ENCODE measurements around the gene CHRND. TPM values are rescaled to one million over a fixed set of nuclear protein-coding genes. Genes with fewer than 3 reads are reported as not detected.

CHRND gene
- total and polyA plus RNA-seq, 12 donors = 0.07 to 0.39 (median 0.14) TPM; not detected in 7

GRCh38 chr2:232541195-232541960 lies 15.4 kb downstream of the CHRND start:
- Histone ChIP-seq H3K4me3 (no peak overlapping the region), H3K36me3 (replicated peaks in 1 of 2) (no peaks in the 10 kb centered on the region), H3K4me1 (replicated peaks in 1 of 2) (no peaks in the 10 kb centered on the region), H3K9me3 (replicated peaks in 1 of 3) (no peaks in the 10 kb centered on the region), H3K27me3 (peaks cover 8% of the 10 kb centered on the region), H3K27ac (no peak overlapping the region)
- WGBS, 4 donors = 74 to 79% (median 78%) methylated on average over 13 to 19 of the region's 19 CpGs
- DNase-seq = peak in 1 of 7 donors; percentile 12
- intact Hi-C loops (cut with DNase I) = no loop called here
- no peak for TF ChIP-seq POLR2A (IDR thresholded peaks at IDR 0.05)
- TF ChIP-seq, protein P1, sequence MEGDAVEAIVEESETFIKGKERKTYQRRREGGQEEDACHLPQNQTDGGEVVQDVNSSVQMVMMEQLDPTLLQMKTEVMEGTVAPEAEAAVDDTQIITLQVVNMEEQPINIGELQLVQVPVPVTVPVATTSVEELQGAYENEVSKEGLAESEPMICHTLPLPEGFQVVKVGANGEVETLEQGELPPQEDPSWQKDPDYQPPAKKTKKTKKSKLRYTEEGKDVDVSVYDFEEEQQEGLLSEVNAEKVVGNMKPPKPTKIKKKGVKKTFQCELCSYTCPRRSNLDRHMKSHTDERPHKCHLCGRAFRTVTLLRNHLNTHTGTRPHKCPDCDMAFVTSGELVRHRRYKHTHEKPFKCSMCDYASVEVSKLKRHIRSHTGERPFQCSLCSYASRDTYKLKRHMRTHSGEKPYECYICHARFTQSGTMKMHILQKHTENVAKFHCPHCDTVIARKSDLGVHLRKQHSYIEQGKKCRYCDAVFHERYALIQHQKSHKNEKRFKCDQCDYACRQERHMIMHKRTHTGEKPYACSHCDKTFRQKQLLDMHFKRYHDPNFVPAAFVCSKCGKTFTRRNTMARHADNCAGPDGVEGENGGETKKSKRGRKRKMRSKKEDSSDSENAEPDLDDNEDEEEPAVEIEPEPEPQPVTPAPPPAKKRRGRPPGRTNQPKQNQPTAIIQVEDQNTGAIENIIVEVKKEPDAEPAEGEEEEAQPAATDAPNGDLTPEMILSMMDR (IDR thresholded peaks at IDR 0.05) = no peak

GRCh38 chr2:232541961-232542714 lies 16.2 kb downstream of the CHRND start:
- no peaks in the 10 kb centered on the region for H3K36me3 ChIP-seq (replicated peaks in 1 of 2)
- DNase-seq = peak in 1 of 7 donors; percentile 12
- H3K27ac ChIP-seq = no peak overlapping the region
- no peaks in the 10 kb centered on the region for H3K9me3 ChIP-seq (replicated peaks in 1 of 3)
- H3K4me1 ChIP-seq (replicated peaks in 1 of 2) = no peaks in the 10 kb centered on the region
- H3K4me3 ChIP-seq = no peak overlapping the region
- WGBS, 4 donors = 51 to 63% (median 57%) methylated on average over 7 to 9 of the region's 9 CpGs
- no peak for TF ChIP-seq POLR2A (IDR thresholded peaks at IDR 0.05)
- TF ChIP-seq, protein P1 (IDR thresholded peaks at IDR 0.05) = no peak
- H3K27me3 ChIP-seq = peaks cover 5% of the 10 kb centered on the region
- intact Hi-C loops (cut with DNase I) = no loop called here

- no peaks in the 10 kb centered on the region for H3K9me3 ChIP-seq (replicated peaks in 1 of 3)
- peaks cover 5% of the 10 kb centered on the region for H3K27me3 ChIP-seq
- H3K4me3 ChIP-seq = no peak overlapping the region
- intact Hi-C loops (cut with DNase I) = no loop called here
- no peak overlapping the region for H3K27ac ChIP-seq
- H3K4me1 ChIP-seq (replicated peaks in 1 of 2) = no peaks in the 10 kb centered on the region
- 86 to 93% (median 90%) methylated on average over 15 to 20 of the region's 20 CpGs for WGBS, 4 donors
- TF ChIP-seq, protein P1 (IDR thresholded peaks at IDR 0.05) = no peak
- TF ChIP-seq POLR2A (IDR thresholded peaks at IDR 0.05) = no peak
- no peaks in the 10 kb centered on the region for H3K36me3 ChIP-seq (replicated peaks in 1 of 2)
- peak in 1 of 7 donors; percentile 8 for DNase-seq
Measured at GRCh38 chr2:232542715-232543467, 16.9 kb downstream of the CHRND start.

- WGBS, 4 donors = 89 to 97% (median 92%) methylated on average over 13 to 14 of the region's 14 CpGs
- TF ChIP-seq, protein P1 (IDR thresholded peaks at IDR 0.05) = no peak
- no peak for TF ChIP-seq POLR2A (IDR thresholded peaks at IDR 0.05)
- H3K27me3 ChIP-seq = peaks cover 5% of the 10 kb centered on the region
- no peak overlapping the region for H3K27ac ChIP-seq
- DNase-seq = peak in 2 of 7 donors; percentile 10 to 12
- H3K9me3 ChIP-seq (replicated peaks in 1 of 3) = no peaks in the 10 kb centered on the region
- no peaks in the 10 kb centered on the region for H3K4me1 ChIP-seq (replicated peaks in 1 of 2)
- H3K4me3 ChIP-seq = no peak overlapping the region
- intact Hi-C loops (cut with DNase I) = no loop called here
- H3K36me3 ChIP-seq (replicated peaks in 1 of 2) = no peaks in the 10 kb centered on the region
Measured at GRCh38 chr2:232543491-232543890, 17.5 kb downstream of the CHRND start.
